A673 (cell line): ENCODE results near the gene ZNF33B.

ENCODE experiments used
- CTCF ChIP-seq: fragments of 300-800, 200-600 bp; sonication (generic); conservative IDR thresholded peaks from 2 replicates; pipeline ENCODE4 v1.5.1; 2017; ENCODE audit warnings: low read depth, mild to moderate bottlenecking, antibody characterized with exemption, low read length, moderate library complexity, mixed read lengths
- EZH2 ChIP-seq: fragments of 200-600 bp; sonication (generic); IDR thresholded peaks from 2 replicates; pipeline ENCODE4 v1.6.1; 2017; ENCODE audit warnings: borderline replicate concordance, low read depth, mild to moderate bottlenecking, mixed read lengths, antibody characterized with exemption, low read length; ENCODE audit not compliant: poor library complexity, severe bottlenecking

GRCh38 chr10:42544945-42545344, 93.4 kb downstream of the ZNF33B start:
- no peak for TF ChIP-seq CTCF
- TF ChIP-seq EZH2, result no peak
